Effector CD8-positive, alpha-beta T cell (primary cell): ENCODE data around the gene CCDC157.

ENCODE experiments used
- DNase-seq: peaks from one replicate; lab custom pipeline; 2025; lab: John Stamatoyannopoulos, UW

Gene CCDC157

GRCh38 chr22:30354644-30355043, 2.2 kb upstream of the CCDC157 start:
- no peak for DNase-seq

- peak; percentile 57 for DNase-seq
These were observed 396 bp downstream of the CCDC157 start for GRCh38 chr22:30357236-30357570.

GRCh38 chr22:30357650-30358215, 926 bp downstream of the CCDC157 start:
- DNase-seq, result no peak

GRCh38 chr22:30358541-30358940, 1.7 kb downstream of the CCDC157 start:
- no peak for DNase-seq

- DNase-seq, result no peak
These were observed 5.3 kb downstream of the CCDC157 start for GRCh38 chr22:30361916-30362650.

GRCh38 chr22:30362651-30363281, 6.0 kb downstream of the CCDC157 start:
- DNase-seq, result no peak

GRCh38 chr22:30365891-30366290, 9.1 kb downstream of the CCDC157 start:
- no peak for DNase-seq

GRCh38 chr22:30368420-30368819, 11.6 kb downstream of the CCDC157 start:
- no peak for DNase-seq

GRCh38 chr22:30370641-30371230, 13.9 kb downstream of the CCDC157 start:
- DNase-seq, result no peak

GRCh38 chr22:30371321-30371720, 14.5 kb downstream of the CCDC157 start:
- no peak for DNase-seq

GRCh38 chr22:30371981-30372380, 15.2 kb downstream of the CCDC157 start:
- DNase-seq, result no peak

GRCh38 chr22:30372915-30373314, 16.1 kb downstream of the CCDC157 start:
- DNase-seq, result no peak

GRCh38 chr22:30373331-30374325, 16.8 kb downstream of the CCDC157 start:
- no peak for DNase-seq

GRCh38 chr22:30375312-30375849, 18.6 kb downstream of the CCDC157 start:
- no peak for DNase-seq

GRCh38 chr22:30380011-30380410, 23.2 kb downstream of the CCDC157 start:
- DNase-seq, result no peak

GRCh38 chr22:30381264-30381663, 24.5 kb downstream of the CCDC157 start:
- no peak for DNase-seq

- DNase-seq, result no peak
These were observed 25.5 kb downstream of the CCDC157 start for GRCh38 chr22:30382340-30382739.

- no peak for DNase-seq
These were observed 26.3 kb downstream of the CCDC157 start for GRCh38 chr22:30383061-30383460.

- no peak for DNase-seq
These were observed 29.1 kb downstream of the CCDC157 start for GRCh38 chr22:30385942-30386341.

- DNase-seq, result no peak
These were observed 29.8 kb downstream of the CCDC157 start for GRCh38 chr22:30386608-30386959.

GRCh38 chr22:30386960-30387827, 30.4 kb downstream of the CCDC157 start, which contains the start of gene RNF215:
RNF215 (minus strand) TSS chr22:30387411; CDS start chr22:30387313, 98 bp downstream.
- DNase-seq, result peak; percentile 69
